ENCODE results near the gene ATP6V0B. TPM values are rescaled to one million over a fixed set of nuclear protein-coding genes. Genes with fewer than 3 reads are reported as not detected.

The ATP6V0B gene
- total and polyA plus RNA-seq, 9 of the 15 experiments (the other 6 are each of a cell fraction or from before 2014, with no cell fraction given) = 137 to 328 (median 220) TPM

- TF ChIP-seq AFF4 (CRISPR knock-in tag; IDR thresholded peaks at IDR 0.05) = peak; percentile 6; the same call in 1 of the 2 replicates
- TF ChIP-seq RBM34 (IDR thresholded peaks at IDR 0.05; ENCODE audit: borderline replicate concordance, insufficient read depth, low read length) = no peak
- 0 out of 2 replicates have a peak, but pooled peaks have one; percentile 34 for TF ChIP-seq DPF2 (IDR thresholded peaks at IDR 0.05)
- no peak for TF ChIP-seq MBD1 (CRISPR knock-in tag; IDR thresholded peaks at IDR 0.05)
- no peak for TF ChIP-seq MTA2 (IDR thresholded peaks at IDR 0.05; ENCODE audit: low read depth)
- no peak for TF ChIP-seq CREM (IDR thresholded peaks at IDR 0.05; ENCODE audit: low read depth)
- TF ChIP-seq PHF8 (IDR thresholded peaks at IDR 0.05; ENCODE audit: borderline replicate concordance, low read length) = no peak
- TF ChIP-seq ZNF253 (CRISPR knock-in tag; conservative IDR thresholded peaks at IDR 0.05) = no peak
- TF ChIP-seq SMARCE1 (IDR thresholded peaks at IDR 0.05) = peak; percentile 73
- no peak for TF ChIP-seq NFYB (IDR thresholded peaks at IDR 0.05; ENCODE audit: extremely low read depth, insufficient read length)
- TF ChIP-seq ZNF121 (CRISPR knock-in tag; conservative IDR thresholded peaks at IDR 0.05) = no peak
- peak; percentile 98 for TF ChIP-seq SPI1 (IDR thresholded peaks at IDR 0.05; ENCODE audit: borderline replicate concordance, low read depth, low read length)
- no peak for TF ChIP-seq BRD4 (IDR thresholded peaks at IDR 0.05)
- no peak for TF ChIP-seq C11orf30 (IDR thresholded peaks at IDR 0.05; ENCODE audit: low read depth)
- TF ChIP-seq STAG1 (CRISPR knock-in tag; IDR thresholded peaks at IDR 0.05; ENCODE audit: borderline replicate concordance) = 0 out of 2 replicates have a peak, but pooled peaks have one; percentile 6
- TF ChIP-seq ZNF511 (CRISPR knock-in tag; IDR thresholded peaks at IDR 0.05) = no peak; the same call in 1 of the 2 replicates
- no peak for TF ChIP-seq YBX1 (IDR thresholded peaks at IDR 0.05)
- TF ChIP-seq POLR3G (IDR thresholded peaks at IDR 0.05; ENCODE audit: extremely low read depth, insufficient read length, insufficient replicate concordance) = no peak
- no peak; the same call in 1 of the 2 replicates for TF ChIP-seq PML (IDR thresholded peaks at IDR 0.05; ENCODE audit: low read length)
- no peak for TF ChIP-seq TARDBP (IDR thresholded peaks at IDR 0.05)
- peak; percentile 35; the same call in 1 of the 2 replicates for TF ChIP-seq ELF1 (tag; IDR thresholded peaks at IDR 0.05)
- peak; percentile 3; the same call in 1 of the 2 replicates for TF ChIP-seq SAFB (IDR thresholded peaks at IDR 0.05; ENCODE audit: borderline replicate concordance, low read depth, low read length)
Measured at GRCh38 chr1:43975249-43975961, 645 bp downstream of the ATP6V0B start (continued).

Measured in K562 (cell line).